SK-N-DZ (cell line): ENCODE measurements around the gene PRR5. TPM values are rescaled to one million over a fixed set of nuclear protein-coding genes. Genes with fewer than 3 reads are reported as not detected.
"Not testable (repeated sequence)": the region's sequence is repeated elsewhere in the genome, so short reads cannot be mapped to it uniquely, and the experiment has no call there.

Experiments
- DNase-seq: peaks from one replicate; pipeline ENCODE4 v3.0.0-alpha.2; 2015; ENCODE audit warnings: low spot score
- polyA plus RNA-seq, 2 experiments: library from polyadenylated mRNA; depleted of rRNA; stranded (reverse); fragments of >200 nt; gene quantifications; 2 replicates each; pipeline ENCODE4 v1.2.3, GENCODE V29; 2014

PRR5 gene, protein sequence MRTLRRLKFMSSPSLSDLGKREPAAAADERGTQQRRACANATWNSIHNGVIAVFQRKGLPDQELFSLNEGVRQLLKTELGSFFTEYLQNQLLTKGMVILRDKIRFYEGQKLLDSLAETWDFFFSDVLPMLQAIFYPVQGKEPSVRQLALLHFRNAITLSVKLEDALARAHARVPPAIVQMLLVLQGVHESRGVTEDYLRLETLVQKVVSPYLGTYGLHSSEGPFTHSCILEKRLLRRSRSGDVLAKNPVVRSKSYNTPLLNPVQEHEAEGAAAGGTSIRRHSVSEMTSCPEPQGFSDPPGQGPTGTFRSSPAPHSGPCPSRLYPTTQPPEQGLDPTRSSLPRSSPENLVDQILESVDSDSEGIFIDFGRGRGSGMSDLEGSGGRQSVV
- 1.0 and 3.1 TPM in 2 replicates for polyA plus RNA-seq (2014; cell fraction: cytosol; rRNA removed)
- 0.84 and 1.1 TPM in 2 replicates for polyA plus RNA-seq (2014; cell fraction: nucleus; rRNA removed)

DNA sequence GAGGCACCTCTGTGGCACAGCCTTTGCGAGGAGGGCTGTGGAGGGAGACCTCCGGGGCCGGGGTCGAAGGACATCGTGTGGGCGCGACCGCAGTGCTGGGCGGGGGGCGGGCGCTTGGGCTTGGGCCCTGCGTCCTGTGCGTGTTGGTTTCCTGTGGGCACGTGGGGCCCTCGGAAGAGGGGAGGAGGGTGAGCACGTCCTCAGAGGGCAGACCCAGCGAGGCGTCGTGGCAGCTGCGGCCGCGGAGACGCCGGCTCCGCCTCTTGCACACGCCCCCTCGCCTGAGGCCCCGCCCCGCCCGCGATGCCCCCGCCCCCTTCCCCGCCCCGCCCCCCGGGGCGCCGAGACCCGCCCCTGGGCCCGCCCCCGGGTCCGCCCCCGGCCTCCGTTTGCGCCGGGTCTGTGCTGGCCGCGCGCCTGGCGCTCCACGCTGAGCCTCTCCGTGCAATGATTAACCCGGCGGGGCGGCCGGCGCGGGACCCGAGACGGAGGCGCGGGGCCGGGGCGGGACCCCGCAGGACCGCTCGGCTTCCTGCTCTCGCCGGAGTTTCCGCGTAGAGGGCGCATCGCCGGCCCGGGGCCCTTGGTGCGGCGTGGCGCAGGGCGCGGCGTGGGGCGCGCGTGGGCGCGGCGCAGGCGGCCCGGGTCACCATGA is at the start of gene PRR5:
TSS of gene PRR5 (plus strand) at position 381 of the 655 bp plus-strand sequence. CDS start at position 652, 271 bp downstream.
- peak; percentile 52 for DNase-seq

DNA sequence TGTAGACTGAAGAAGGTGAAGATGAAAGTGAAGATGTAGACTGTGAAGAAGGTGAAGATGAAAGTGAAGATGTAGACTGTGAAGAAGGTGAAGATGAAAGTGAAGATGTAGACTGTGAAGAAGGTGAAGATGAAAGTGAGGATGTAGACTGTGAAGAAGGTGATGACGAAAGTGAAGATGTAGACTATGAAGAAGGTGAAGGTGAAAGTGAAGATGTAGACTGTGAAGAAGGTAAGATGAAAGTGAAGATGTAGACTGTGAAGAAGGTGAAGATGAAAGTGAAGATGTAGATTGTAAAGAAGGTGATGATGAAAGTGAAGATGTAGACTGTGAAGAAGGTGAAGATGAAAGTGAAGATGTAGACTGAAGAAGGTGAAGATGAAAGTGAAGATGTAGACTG is 49.1 kb upstream of the PRR5 start:
- not testable (repeated sequence) for DNase-seq

DNA sequence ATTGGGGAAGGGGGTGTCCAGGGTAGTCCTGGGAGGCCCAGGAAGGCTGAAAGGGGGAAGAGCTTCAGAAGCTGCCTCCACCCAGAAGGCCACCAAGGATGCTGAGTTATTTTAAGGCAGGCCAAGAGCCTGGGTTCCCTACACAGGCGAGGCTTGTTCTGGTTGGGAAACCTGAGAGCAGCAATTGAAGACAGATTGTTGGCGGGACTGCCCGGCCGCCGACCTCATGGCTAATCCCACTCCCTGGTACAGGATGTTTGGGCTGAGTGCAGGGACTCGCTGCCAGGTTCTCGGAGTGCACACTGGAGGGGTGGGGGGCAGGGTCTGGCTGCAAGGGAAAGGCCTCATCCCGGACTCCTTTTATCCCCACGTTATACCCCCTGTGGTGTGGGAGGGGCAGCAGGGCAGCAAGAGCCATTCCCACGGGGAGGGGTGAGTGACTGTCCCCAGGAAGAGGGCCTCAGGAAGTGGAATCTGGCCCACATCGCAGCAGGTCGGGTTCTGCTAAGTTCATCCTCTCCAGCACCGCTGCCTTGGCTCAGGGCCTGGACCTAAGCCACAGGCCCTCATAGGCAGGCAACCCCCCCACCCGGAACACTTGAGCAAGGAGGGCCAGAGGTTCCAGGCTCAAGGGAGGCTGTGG is 43.6 kb upstream of the PRR5 start:
- no peak for DNase-seq

DNA sequence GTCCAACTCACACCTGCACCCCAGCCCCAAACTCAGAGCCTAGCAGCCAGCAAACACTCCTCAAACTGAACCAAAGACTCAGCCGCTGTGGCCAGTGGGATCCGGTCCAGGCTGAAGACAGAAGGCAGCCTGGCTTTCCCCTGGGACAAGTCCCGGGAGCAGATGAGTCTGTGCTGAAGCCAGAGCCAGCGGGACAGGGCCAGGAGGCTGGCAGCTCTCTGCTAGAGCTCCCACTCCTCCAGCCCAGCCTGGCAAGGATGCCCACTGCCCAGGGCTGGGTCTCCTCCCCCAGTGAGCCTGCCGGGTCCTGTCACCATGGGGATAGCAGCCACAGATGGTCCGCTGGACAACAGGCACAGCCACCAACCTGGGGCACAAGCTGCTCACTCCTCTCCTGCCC is 42.9 kb upstream of the PRR5 start:
- DNase-seq: no peak

DNA sequence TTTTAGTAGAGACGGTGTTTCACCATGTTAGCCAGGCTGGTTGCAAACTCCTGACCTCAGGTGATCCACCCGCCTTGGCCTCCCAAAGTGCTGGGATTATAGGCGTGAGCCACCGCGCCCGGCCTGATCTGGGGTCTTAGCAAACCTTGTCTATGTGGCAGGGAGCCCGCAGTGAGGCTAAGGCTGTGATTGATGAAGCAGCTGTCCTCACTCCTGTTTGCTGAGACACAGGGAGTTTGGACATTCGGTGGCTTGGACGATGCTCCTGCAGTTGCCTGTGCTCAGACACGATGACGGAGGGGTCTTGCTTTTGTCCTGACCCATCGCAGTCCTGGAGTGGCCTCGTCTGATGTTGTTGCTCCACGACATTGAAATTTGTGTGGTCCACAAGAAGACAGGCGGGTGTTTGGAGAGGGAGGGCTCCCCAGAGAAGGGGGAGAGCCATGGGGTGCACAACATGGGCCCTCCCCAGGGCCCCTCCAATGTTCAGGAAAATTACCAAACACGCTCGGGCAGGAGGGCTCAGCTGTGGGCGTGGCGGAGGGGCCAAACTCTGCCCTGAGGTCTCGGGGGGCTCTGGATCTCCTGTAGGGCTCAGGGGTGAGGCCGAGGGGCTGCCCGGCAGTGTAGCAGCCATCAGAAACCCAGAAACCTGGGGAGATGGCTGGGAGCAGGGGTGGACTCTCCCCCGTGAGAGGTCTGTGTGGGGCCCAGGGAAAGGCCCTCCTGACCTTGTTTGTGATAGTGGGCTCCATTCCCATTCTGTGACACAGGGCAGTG is 41.8 kb upstream of the PRR5 start:
- DNase-seq: no peak

DNA sequence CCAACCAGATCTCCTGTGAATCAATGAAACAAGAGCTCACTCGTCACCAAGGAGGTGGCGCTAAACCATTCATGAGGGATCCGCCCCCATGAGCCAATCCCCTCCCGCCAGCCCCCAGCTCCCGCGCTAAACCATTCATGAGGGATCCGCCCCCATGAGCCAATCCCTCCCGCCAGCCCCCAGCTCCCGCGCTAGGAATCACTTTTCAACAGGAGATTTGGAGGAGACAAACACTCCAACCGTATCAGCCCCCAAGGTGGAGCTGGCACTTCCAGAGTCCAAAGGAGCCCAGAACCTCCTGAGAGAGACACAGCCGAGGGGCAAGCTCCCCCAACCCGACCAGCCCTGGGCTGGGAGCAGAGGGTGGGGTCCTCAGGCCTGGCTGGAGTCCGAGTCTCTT is 40.9 kb upstream of the PRR5 start:
- DNase-seq: no peak

DNA sequence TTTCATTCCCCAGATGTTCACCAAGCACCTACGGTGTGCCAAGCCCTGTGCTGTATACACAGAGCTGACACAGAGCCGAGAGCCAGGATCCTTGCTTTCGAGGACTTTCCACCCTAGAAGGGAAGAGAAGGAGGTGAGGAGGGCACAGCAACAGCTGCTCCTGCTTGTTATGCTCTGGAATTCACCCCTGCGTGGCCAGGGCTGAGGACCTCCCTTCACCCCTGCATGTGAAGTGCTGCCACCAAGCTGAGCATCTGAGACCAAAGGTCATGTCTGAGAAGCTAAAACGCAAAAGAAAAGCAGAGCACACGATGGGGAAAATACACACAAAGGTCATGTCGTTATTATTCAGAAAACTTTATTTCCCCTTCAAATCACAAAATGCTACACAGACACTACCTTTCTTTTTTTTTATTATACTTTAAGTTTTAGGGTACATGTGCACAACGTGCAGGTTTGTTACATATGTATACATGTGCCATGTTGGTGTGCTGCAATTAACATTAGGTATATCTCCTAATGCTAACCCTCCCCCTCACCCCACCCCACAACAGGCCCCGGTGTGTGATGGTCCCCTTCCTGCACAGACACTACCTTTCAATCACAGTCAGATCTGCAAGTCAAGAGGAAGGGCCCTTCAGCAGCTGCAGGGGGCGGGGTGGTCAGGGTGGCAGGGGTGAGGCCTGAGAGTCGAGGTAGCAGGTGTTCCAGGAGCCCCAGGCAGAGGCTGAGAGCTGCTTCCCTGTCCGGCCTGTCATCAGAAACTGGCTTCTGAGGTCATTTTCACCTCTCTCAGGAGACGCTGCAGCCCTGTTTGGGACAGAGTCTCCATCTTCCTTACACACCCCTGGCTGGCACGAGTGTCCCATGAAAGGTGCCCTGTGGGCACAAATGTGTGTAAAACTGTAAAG is 40.1 kb upstream of the PRR5 start:
- no peak for DNase-seq

DNA sequence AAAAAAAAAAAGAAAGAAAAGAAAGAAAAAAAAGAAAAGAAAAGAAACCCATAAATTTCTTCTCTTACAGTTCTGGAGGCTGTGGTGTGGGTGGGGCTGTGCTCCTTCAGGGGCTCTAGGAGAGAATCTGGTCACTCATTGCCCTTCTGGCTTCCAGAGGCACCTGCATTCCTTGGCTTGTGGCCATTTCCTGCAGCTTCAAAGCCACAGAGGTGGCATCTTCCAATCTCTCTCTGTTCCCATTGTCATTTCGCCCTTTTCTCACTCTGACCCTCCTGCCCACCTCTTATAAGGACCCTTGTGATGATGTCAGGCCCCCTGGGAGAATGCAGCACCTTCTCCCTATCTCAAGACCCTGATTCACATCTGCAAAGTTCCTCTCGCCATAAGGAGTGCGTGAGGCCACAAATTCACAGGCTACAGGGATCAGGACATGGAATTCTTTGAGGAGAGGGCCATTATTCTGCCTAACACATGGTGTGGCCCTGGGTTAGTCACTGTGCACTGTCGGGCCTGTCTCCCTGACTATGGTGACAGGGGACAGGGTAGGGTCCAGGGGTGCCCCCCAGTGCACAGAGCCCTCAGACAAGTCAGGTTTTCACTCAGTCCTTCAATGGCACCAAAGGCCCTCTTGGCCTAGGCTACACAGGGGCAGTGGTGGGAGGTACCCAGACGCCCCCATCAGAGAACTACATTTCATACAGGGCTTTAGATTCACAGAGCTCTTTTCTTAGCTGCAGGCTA is 38.6 kb upstream of the PRR5 start:
- no peak for DNase-seq

DNA sequence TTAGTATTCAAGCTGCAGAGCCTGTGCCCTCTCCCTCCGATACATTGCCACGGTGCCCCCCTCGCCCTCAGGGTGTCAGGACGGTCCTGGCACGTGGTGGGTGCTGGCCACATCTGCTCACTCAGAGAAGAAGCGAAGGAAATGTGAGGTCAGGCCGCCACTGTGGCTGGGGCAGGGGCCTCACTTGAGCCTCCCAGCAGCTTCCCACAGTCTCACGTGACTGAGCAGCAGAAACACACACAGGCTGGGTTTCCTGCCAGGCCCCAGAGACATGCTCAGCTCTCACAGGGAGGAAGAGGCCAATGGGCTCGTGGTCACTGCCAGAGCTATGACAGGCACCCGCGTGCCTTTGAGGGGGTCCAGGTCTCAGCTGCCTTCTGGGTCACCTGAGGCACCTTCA is 37.9 kb upstream of the PRR5 start:
- DNase-seq: no peak

DNA sequence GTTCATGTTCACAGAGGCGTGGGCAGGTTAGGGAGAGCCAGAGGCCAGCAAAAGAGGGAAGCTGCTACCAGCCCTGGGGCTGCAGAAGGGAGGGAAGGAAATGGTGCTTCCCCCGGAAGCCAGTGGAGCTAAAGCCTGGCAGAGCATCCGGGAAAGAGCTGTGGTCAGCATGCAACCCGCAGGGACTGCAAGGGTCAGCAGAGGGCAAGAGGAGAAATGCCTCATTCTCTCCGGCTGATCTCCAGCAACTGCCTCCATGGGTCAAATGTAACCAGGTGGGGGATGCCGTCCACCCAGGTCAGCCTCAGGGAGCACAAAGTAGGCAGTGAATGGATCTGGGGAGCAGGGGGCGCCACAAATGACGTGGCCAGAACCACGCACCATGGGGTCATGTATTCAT is 36.9 kb upstream of the PRR5 start:
- DNase-seq: no peak

DNA sequence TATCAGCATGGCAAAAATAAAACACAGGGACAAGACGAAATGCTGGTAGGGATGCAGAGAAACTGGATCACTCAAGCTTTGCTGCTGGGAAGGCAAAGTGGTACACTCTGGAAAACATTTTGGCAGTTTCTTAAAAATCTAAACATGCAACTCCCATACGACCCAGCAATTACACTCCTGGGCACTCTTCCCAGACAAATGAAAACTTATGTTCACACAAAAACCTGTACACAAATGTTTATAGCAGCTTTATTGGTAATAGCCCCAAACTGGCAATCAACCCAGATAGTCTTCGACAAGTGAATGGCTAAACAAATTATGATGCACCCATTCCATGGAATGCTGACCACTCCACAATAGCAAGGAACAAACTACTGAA is 35.8 kb upstream of the PRR5 start:
- no peak for DNase-seq

DNA sequence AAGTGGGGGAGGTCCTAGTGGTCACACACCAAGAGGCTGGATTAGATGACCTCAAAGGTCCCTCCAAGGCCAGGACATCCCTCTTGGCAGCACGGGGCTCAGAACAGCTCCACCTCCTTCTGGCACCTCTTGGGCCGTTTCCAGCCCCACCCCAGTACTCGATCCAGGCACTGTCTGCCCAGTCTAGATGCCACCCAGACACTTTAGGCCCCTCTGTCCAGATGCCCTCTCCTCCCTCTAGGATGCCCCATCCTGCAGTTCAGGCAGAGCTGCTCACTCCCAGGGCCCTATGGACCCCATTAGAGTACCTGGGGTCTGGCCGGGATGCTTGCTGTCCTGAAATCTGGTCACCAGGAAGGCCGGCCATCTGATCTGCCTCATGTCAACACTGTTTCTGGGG is 34.7 kb upstream of the PRR5 start:
- no peak for DNase-seq

DNA sequence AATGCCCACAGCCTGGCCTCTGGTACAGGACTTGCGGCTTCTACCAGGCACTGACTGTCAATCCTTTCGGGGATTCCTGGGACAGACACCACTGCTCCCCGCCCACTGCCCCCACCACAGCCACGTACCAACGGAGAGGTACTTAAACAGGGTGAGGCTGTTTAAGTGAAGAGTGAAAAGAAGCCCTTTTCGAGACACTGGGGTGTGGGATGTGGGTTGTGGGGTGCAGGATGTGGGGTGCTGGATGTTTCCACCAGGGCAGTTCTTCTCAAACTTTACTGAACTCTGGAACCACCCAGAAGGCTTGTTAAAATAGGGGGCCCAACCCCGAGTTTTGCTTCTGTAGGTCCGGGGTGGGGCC is 34.2 kb upstream of the PRR5 start:
- DNase-seq: no peak

DNA sequence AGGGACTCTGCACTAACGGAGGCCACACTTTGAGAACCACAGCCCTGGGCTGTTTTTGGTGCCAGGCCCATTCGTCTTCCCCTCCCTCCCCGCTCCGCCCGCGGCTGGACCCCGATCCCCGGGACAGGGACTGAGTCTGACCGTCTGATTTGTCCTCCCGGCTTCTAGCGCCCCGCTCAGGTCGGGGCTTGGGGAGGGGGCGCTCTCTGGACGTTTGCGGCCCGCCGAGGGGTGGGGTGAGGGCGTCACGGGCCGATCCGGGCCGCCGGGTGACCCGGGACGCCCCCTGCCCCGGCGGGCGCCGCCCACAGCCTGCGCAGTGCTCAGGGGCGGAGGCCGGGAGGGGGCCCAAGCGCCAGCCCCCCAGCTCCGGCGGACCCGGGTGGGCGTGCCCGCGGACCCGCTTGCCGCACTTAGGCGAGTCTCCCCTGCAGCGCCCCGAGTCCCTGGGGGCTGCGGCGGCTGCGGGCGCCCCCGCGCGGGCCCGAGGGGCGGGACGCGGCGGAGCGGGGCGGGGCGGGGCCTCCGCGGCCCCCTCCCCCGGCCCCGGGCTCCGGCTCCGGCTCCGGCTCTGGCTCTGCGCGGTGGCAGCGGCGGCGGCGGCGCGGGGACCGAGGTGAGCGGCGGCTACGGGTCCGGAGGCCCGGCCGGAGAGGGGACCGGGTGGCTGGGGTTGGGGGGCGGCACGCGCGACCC is 33.7 kb upstream of the PRR5 start:
- DNase-seq: no peak

DNA sequence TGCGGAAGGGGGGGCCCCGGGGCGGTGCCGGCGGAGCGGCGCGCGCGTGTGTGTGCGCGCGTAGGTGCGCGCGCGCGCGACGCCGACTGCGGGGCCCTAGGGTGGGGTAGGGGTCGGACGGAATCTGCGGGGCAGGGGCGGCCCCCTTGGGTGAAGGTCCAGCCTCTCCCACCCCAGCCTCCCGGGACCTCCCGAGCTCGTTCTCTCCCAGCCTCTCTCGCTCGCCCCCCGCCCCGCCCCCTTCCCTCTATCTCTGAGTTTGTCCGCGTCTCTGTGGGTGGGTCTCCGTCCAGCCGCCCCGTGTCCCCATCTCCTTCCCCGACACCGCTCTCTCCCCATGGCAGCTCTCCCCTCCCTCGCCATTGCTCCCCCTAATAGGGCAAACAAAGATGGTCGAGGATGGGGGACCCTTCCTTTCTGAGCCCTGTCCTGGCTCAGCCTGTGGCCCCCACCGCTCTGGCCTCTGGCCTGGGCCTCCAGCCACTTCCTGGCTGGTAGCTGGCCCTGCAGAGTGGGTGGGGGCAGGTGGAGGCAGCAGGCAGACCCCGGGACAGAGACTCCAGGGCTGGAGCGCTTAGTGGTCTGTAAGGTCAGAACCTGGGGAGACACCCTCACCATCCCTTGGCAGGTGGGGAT is 33.0 kb upstream of the PRR5 start:
- no peak for DNase-seq

DNA sequence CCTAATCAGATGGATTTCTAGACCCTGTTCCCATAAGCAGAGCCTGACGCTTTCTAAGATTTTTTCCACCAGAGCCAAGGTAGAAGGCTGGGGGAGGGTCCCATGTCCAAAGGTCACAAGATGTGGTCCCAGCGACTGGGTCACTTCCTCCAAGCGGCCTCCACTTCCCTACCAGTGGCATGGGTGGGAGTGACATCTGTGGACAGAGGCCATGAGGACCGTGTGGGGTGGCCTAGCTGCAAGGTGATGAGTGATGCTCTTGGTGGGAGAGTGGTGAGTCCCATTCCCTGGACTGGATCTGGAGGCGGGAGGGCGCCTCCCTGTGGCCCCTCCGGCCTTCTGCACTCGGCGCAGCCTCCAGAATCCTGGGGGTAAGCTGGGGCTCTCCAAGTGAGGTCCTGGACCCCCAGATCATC is 32.4 kb upstream of the PRR5 start:
- no peak for DNase-seq

DNA sequence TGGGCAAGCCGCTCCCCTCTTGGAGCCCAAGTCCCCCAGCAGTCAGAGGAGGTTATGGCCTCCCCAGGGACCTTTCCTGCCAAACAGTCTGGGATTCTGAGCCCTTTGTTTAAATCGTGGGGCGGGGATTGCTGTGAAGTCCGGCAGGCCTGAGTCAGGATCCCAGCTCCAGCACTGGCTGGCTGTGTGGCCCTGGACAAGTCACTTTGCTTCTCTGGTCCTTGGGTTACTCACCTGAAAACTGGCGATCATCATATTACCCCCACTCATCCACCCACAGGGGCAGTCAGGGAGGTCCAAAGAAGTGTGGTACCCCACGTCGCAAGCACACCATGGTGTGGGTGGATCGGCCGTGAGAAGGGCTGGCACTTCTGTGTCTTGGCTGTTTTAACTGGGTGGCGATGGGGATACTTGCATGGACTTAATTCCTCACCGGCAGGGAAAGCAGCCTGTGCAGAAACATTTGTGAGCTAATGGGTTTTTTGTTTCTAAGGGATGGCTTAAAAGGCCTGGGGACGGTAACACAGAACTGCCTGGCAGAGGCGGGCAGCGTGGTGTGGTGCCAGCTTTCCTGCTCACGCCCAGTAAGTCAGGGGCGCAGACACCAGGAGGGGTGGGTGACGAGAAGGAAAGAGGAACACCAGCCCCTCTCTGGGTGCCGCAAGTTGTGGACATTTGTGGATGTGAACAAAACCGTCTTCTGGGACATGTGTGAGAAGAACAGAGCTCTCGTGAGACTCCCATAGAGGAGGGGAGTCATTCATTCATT is 31.6 kb upstream of the PRR5 start:
- no peak for DNase-seq

DNA sequence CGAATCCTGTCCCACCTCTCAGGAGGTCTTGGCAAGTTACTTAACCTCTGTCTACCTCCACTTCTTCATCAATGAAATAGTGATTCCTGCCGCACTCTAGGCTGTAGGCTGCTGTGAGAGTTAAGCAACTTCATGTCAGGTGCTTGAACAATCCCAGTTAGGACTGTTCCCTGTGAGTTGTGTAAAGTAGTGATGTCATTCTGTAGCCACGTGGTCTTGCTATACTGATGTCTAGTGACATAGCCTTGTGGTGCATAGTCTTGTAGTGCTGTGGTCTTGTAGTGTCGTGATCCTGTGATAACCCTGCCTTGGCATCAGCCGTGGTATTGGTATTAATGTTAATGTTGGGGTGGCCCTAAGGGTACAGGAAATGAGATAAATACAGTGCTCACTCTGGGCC is 30.3 kb upstream of the PRR5 start:
- DNase-seq: no peak
